Heart left ventricle (tissue), 16 donors: ENCODE measurements around the gene PRDM8. TPM values are rescaled to one million over a fixed set of nuclear protein-coding genes. Genes with fewer than 3 reads are reported as not detected.

Experiments
- ATAC-seq, 4 donors: fragments of 200-7000 bp; cut with Tn5 transposase; one replicate each; pipeline ENCODE4 v1.9.1; 2020 to 2022; ENCODE audit warnings: moderate library complexity in 4 of 4, mild to moderate bottlenecking in 3 of 4, moderate number of reproducible peaks in 1 of 4
- DNase-seq, 5 donors: peaks; one replicate each; pipeline ENCODE4 v3.0.0-alpha.2; 2020
- H3K27ac ChIP-seq, 12 donors: fragments of 200-600 bp; sonication (generic) in 4 of 12; one replicate each; pipeline versions ENCODE4 v1.5.0 to v1.8.0; 2016 to 2022; ENCODE audit warnings: mild to moderate bottlenecking in 2 of 12
- H3K27me3 ChIP-seq, 9 donors: fragments of 200-600 bp; sonication (generic) in 2 of 9; one replicate each; pipeline versions ENCODE4 v1.5.1 to v1.8.0; 2016 to 2022; ENCODE audit warnings: mild to moderate bottlenecking in 3 of 9
- H3K36me3 ChIP-seq, 9 donors: fragments of 200-600 bp; sonication (generic) in 2 of 9; one replicate each; pipeline versions ENCODE4 v1.5.0 to v1.8.0; 2018 to 2022; ENCODE audit warnings: mild to moderate bottlenecking in 2 of 9
- H3K4me1 ChIP-seq, 12 donors: fragments of 200-600 bp; sonication (generic) in 4 of 12; one replicate each; pipeline versions ENCODE4 v1.5.0 to v1.8.0; 2016 to 2022; ENCODE audit warnings: mild to moderate bottlenecking in 3 of 12
- H3K4me3 ChIP-seq, 12 donors: fragments of 200-600 bp; sonication (generic) in 4 of 12; one replicate each; pipeline versions ENCODE4 v1.5.0 to v1.8.0; 2017 to 2022; ENCODE audit warnings: mild to moderate bottlenecking in 9 of 12, moderate library complexity in 4 of 12
- H3K9me3 ChIP-seq, 12 donors: fragments of 200-600 bp; sonication (generic) in 4 of 12; one replicate each; pipeline versions ENCODE4 v1.5.0 to v1.8.0; 2016 to 2022; ENCODE audit warnings: mild to moderate bottlenecking in 1 of 12
- CTCF ChIP-seq, 12 donors: fragments of 200-600 bp; sonication (generic) in 4 of 12; IDR thresholded peaks; one replicate each; pipeline versions ENCODE4 v1.5.0 to v1.8.0; 2018 to 2022; ENCODE audit warnings: antibody characterized with exemption in 12 of 12, mild to moderate bottlenecking in 5 of 12
- POLR2A ChIP-seq, 2 donors: fragments of 450-650 bp; IDR thresholded peaks; one replicate each; pipeline ENCODE4 v1.6.1; 2017; ENCODE audit warnings: antibody characterized with exemption in 2 of 2, mild to moderate bottlenecking in 2 of 2, moderate library complexity in 2 of 2
- WGBS, 4 donors: extraction: QIAGEN DNeasy Blood & Tissue Kit in 2 of 4; methylation state at CpG; one replicate each; pipeline versions ENCODE4 v1.1.5 to v1.1.7; 2013 to 2018; 5-methylcytosine and 5-hydroxymethylcytosine counted together
- intact Hi-C, 10 donors: fragments of 100-400 bp; cut with DNase I; formaldehyde crosslinking; loops; one replicate each; pipeline versions ENCODE4 v1.11.1 to v1.14.2; 2022
- polyA plus RNA-seq, 2 donors: library from polyadenylated mRNA; stranded (reverse); fragments of 200-250 nt; gene quantifications; one replicate each; pipeline ENCODE4 v1.2.3, GENCODE V29; 2013
- total RNA-seq, 9 donors: library from RNA; depleted of rRNA in 2 of 9; stranded (reverse); fragments of >200 nt in 2 of 9; fragmentation: NEBNext Ultra II Directional in 3 of 9; extraction: Animal tissue kit (Norgen Biotek cat#: 25700) in 3 of 9; gene quantifications; one replicate each; pipeline versions ENCODE4 v1.1.0 to v1.2.4, GENCODE V29; 2016 to 2023
- donor health status: ischemic (EF 13 %, LVEDD 7.1; RV severe dilation, severe dysfunction).
- donor health status: healthy with polysubstance abuse.
- donor health status: DM: no; HTN: yes; CAD: no.
- donor health status: DM: no; HTN: no; CAD: no.
- donor health status: ischemic (EF 25% LVEDD 6.9; RV normal size, moderate dysfunction).
- donor health status: ischemic (EF 25% LVEDD 5.7; RV mildly dilated, moderate dysfunction).
- donor health status: healthy.
- donor health status: DM: yes; HTN: yes; CAD: no.
- donor health status: ischemic (EF 35%, LVEDD 5.7; RV mildly dilated, moderate dysfunction).
- donor health status: nonischemic (EF 11% LVEDD 7.7; RV severe dilation, severe dysfunction).
- donor health status: DM: yes; HTN: yes; CAD: no.
- donor health status: PGD.
- donor health status: ischemic (EF 29% LVEDD 5.4; RV normal size, mild dysfunction).
- donor health status: nonischemic (EF 23%, LVEDD 6.1; RV moderate dilation, normal function).

PRDM8 gene
- total and polyA plus RNA-seq, 11 donors, result 0.26 to 1.9 (median 0.80) TPM

- Histone ChIP-seq H3K4me3 (no peak overlapping the region), H3K27ac (no peak overlapping the region), H3K36me3 (no peaks in the 10 kb centered on the region), H3K4me1 (peaks cover 0 to 27% (median 8%) of the 10 kb centered on the region in 12 donors), H3K9me3 (no peaks in the 10 kb centered on the region), H3K27me3 (peaks cover 0 to 52% (median 22%) of the 10 kb centered on the region in 9 donors)
- TF ChIP-seq CTCF (IDR thresholded peaks at IDR 0.05) (no peak), POLR2A (IDR thresholded peaks at IDR 0.05) (no peak)
- no peak for DNase-seq
- intact Hi-C loops, result loop anchor here in 2 of 10 donors (5.0 kb wide), 2 partner anchors 132 to 1257 kb away; partner anchors contain the start of gene ANTXR2 (in 1 of the 2)
- whole genome bisulfite sequencing, 4 donors, result 82 to 94% (median 84%) methylated on average over 5 of the region's 5 CpGs
- no peak for ATAC-seq
These were observed 7.2 kb downstream of the PRDM8 start for GRCh38 chr4:80204433-80205011.

GRCh38 chr4:80206111-80206510, 8.8 kb downstream of the PRDM8 start:
- Histone ChIP-seq H3K9me3 (no peaks in the 10 kb centered on the region), H3K27ac (peak overlapping the region in 1 of 12 donors; percentile 50), H3K4me3 (no peak overlapping the region), H3K4me1 (peaks cover 0 to 27% (median 8%) of the 10 kb centered on the region in 12 donors), H3K27me3 (peaks cover 0 to 51% (median 12%) of the 10 kb centered on the region in 9 donors), H3K36me3 (no peaks in the 10 kb centered on the region)
- TF ChIP-seq POLR2A (IDR thresholded peaks at IDR 0.05), result no peak
- TF ChIP-seq CTCF (IDR thresholded peaks at IDR 0.05), result no peak
- ATAC-seq, result no peak
- DNase-seq, result no peak
- intact Hi-C loops, result no loop called here
- 90 to 96% (median 93%) methylated on average over 9 of the region's 9 CpGs for WGBS, 4 donors

GRCh38 chr4:80206521-80207171, 9.3 kb downstream of the PRDM8 start:
- 37 to 54% (median 46%) methylated on average over 29 of the region's 29 CpGs for WGBS, 4 donors
- no peak for TF ChIP-seq CTCF (IDR thresholded peaks at IDR 0.05)
- no peak for TF ChIP-seq POLR2A (IDR thresholded peaks at IDR 0.05)
- Histone ChIP-seq H3K27me3 (peaks cover 0 to 50% (median 8%) of the 10 kb centered on the region in 9 donors), H3K4me3 (peak overlapping the region in 4 of 12 donors; percentile 12 to 32 (median 13)), H3K4me1 (peaks cover 0 to 27% (median 8%) of the 10 kb centered on the region in 12 donors), H3K27ac (peak overlapping the region in 7 of 12 donors; percentile 24 to 63 (median 55)), H3K9me3 (no peaks in the 10 kb centered on the region), H3K36me3 (no peaks in the 10 kb centered on the region)
- ATAC-seq (peak; percentile 21 to 71 (median 50)), DNase-seq (peak in 3 of 5 donors; percentile 45 to 69 (median 64))
- intact Hi-C loops, result no loop called here

- DNase-seq (peak in 1 of 5 donors; percentile 19), ATAC-seq (peak in 1 of 4 donors; percentile 2)
- Histone ChIP-seq H3K4me1 (peaks cover 0 to 22% (median 7%) of the 10 kb centered on the region in 12 donors), H3K27me3 (peaks cover 0 to 50% (median 8%) of the 10 kb centered on the region in 9 donors), H3K27ac (peak overlapping the region in 6 of 12 donors; percentile 24 to 63 (median 57)), H3K9me3 (no peaks in the 10 kb centered on the region), H3K36me3 (no peaks in the 10 kb centered on the region), H3K4me3 (peak overlapping the region in 4 of 12 donors; percentile 12 to 32 (median 13))
- intact Hi-C loops, result no loop called here
- WGBS, 4 donors, result 33 to 50% (median 39%) methylated on average over 27 of the region's 27 CpGs
- TF ChIP-seq CTCF (IDR thresholded peaks at IDR 0.05) (no peak), POLR2A (IDR thresholded peaks at IDR 0.05) (no peak)
These were observed 9.9 kb downstream of the PRDM8 start for GRCh38 chr4:80207172-80207583.
